OCI-LY1 (cell line): ENCODE results near the gene COP1.

Experiments
- H2AFZ ChIP-seq: fragments of 200-600 bp; sonication (generic), shearing (Covaris generic); 2 replicates; pipeline ENCODE4 v1.6.0; 2014; ENCODE audit warnings: antibody characterized with exemption, mild to moderate bottlenecking, low read length
- H3F3A ChIP-seq: fragments of 200-600 bp; sonication (generic), shearing (Covaris generic); 2 replicates; pipeline ENCODE4 v1.6.0; 2014; ENCODE audit warnings: mild to moderate bottlenecking, antibody characterized with exemption, low read length, moderate library complexity; ENCODE audit not compliant: insufficient read depth
- H3K27ac ChIP-seq: fragments of 200-600 bp; sonication (generic); 2 replicates; pipeline ENCODE4 v1.5.1; 2014; ENCODE audit warnings: low read length, mixed run types, mild to moderate bottlenecking, low read depth; ENCODE audit not compliant: poor library complexity, severe bottlenecking
- H3K27me3 ChIP-seq: fragments of 200-600 bp; sonication (generic); 2 replicates; pipeline ENCODE4 v1.6.0; 2014; ENCODE audit warnings: antibody characterized with exemption, mild to moderate bottlenecking, low read length, moderate library complexity; ENCODE audit not compliant: insufficient read depth
- H3K36me3 ChIP-seq: fragments of 200-600 bp; sonication (generic); 2 replicates; pipeline ENCODE4 v1.6.1; 2014; ENCODE audit warnings: mild to moderate bottlenecking, antibody characterized with exemption, low read length, moderate library complexity, mixed read lengths; ENCODE audit not compliant: insufficient read depth
- H3K4me1 ChIP-seq: fragments of 200-600 bp; sonication (generic); 2 replicates; pipeline ENCODE4 v1.5.1; 2014; ENCODE audit warnings: mild to moderate bottlenecking, low read length, moderate library complexity; ENCODE audit not compliant: insufficient read depth, severe bottlenecking
- H3K4me2 ChIP-seq: fragments of 200-600 bp; sonication (generic), shearing (Covaris generic); 2 replicates; pipeline ENCODE4 v1.6.1; 2014; ENCODE audit warnings: low read length
- H3K4me3 ChIP-seq: fragments of 200-600 bp; sonication (generic); 2 replicates; pipeline ENCODE4 v1.5.1; 2014; ENCODE audit warnings: low read length, low read depth, mild to moderate bottlenecking, mixed read lengths; ENCODE audit not compliant: poor library complexity, severe bottlenecking
- H3K79me2 ChIP-seq: fragments of 200-600 bp; shearing (Covaris generic); 2 replicates; pipeline ENCODE4 v1.6.1; 2016; ENCODE audit warnings: mixed run types, low read length, mixed read lengths; ENCODE audit not compliant: insufficient read depth
- H3K9ac ChIP-seq: fragments of 200-600 bp; sonication (generic), shearing (Covaris generic); 2 replicates; pipeline ENCODE4 v1.6.1; 2014; ENCODE audit warnings: mild to moderate bottlenecking, low read length, mixed read lengths
- H3K9me2 ChIP-seq: fragments of 200-600 bp; sonication (generic), shearing (Covaris generic); 2 replicates; pipeline ENCODE4 v1.6.1; 2014; ENCODE audit warnings: low read depth, mild to moderate bottlenecking, low read length, mixed read lengths
- H3K9me3 ChIP-seq: fragments of 200-600 bp; shearing (Covaris generic); 2 replicates; pipeline ENCODE4 v1.6.1; 2014; ENCODE audit warnings: low read length, mixed read lengths
- H4K20me1 ChIP-seq: fragments of 200-600 bp; sonication (generic), shearing (Covaris generic); 2 replicates; pipeline ENCODE4 v1.6.0; 2016; ENCODE audit warnings: mild to moderate bottlenecking, low read length; ENCODE audit not compliant: insufficient read depth
- CTCF ChIP-seq: fragments of 200-600 bp; sonication (generic), shearing (Covaris generic); IDR thresholded peaks from 2 replicates; pipeline ENCODE4 v1.5.1; 2017; ENCODE audit warnings: mild to moderate bottlenecking, antibody characterized with exemption, low read length, moderate library complexity, mixed read lengths
- EZH2 ChIP-seq: fragments of 200-600 bp; sonication (generic), shearing (Covaris generic); IDR thresholded peaks from 2 replicates; pipeline ENCODE4 v1.8.0; 2017; ENCODE audit warnings: borderline replicate concordance, mixed run types, mild to moderate bottlenecking, antibody characterized with exemption, low read length, moderate library complexity, mixed read lengths

The COP1 gene

GRCh38 chr1:176193663-176194062 lies 13.4 kb downstream of the COP1 start:
- Histone ChIP-seq H3K4me1 (no peaks in the 10 kb centered on the region), H4K20me1 (no peaks in the 10 kb centered on the region)
- TF ChIP-seq EZH2 (no peak), CTCF (no peak)

GRCh38 chr1:176193023-176193422 lies 14.1 kb downstream of the COP1 start:
- H3K27ac ChIP-seq, result no peak overlapping the region
- no peaks in the 10 kb centered on the region for H3F3A ChIP-seq
- no peak overlapping the region for H3K9ac ChIP-seq
- peaks cover 4% of the 10 kb centered on the region; the same call in 1 of the 2 replicates for H3K36me3 ChIP-seq
- no peaks in the 10 kb centered on the region for H4K20me1 ChIP-seq
- H3K4me2 ChIP-seq, result no peak overlapping the region
- TF ChIP-seq CTCF, result no peak
- no peak for TF ChIP-seq EZH2
- peaks cover 100% of the 10 kb centered on the region for H3K79me2 ChIP-seq
- peaks cover 2% of the 10 kb centered on the region; the same call in 1 of the 2 replicates for H3K9me3 ChIP-seq
- no peaks in the 10 kb centered on the region for H3K27me3 ChIP-seq
- no peaks in the 10 kb centered on the region for H3K9me2 ChIP-seq
- no peaks in the 10 kb centered on the region for H3K4me1 ChIP-seq
- no peak overlapping the region for H3K4me3 ChIP-seq
- no peak overlapping the region for H2AFZ ChIP-seq

More at GRCh38 chr1:176193663-176194062, 13.4 kb downstream of the COP1 start:
- no peaks in the 10 kb centered on the region for H3K27me3 ChIP-seq
- H3K27ac ChIP-seq, result no peak overlapping the region
- no peak overlapping the region for H3K9ac ChIP-seq
- H3K9me2 ChIP-seq, result no peaks in the 10 kb centered on the region
- no peak overlapping the region for H3K4me2 ChIP-seq
- no peak overlapping the region for H2AFZ ChIP-seq
- H3F3A ChIP-seq, result no peaks in the 10 kb centered on the region
- peaks cover 100% of the 10 kb centered on the region for H3K79me2 ChIP-seq
- no peak overlapping the region for H3K4me3 ChIP-seq
- peaks cover under 1% of the 10 kb centered on the region; the same call in 1 of the 2 replicates for H3K9me3 ChIP-seq
- peaks cover 4% of the 10 kb centered on the region; the same call in 1 of the 2 replicates for H3K36me3 ChIP-seq

- Histone ChIP-seq H4K20me1 (no peaks in the 10 kb centered on the region), H3K4me2 (no peak overlapping the region), H3K27ac (no peak overlapping the region)
Observed at GRCh38 chr1:176188604-176189003, 18.5 kb downstream of the COP1 start.

More at GRCh38 chr1:176188604-176189003, 18.5 kb downstream of the COP1 start:
- TF ChIP-seq CTCF (no peak), EZH2 (no peak)
- Histone ChIP-seq H3K79me2 (peaks cover 96% of the 10 kb centered on the region), H3K9ac (no peak overlapping the region), H3K9me2 (no peaks in the 10 kb centered on the region), H3K4me3 (no peak overlapping the region), H3K36me3 (0 out of 2 replicates have a peak, but pooled peaks cover 6% of the 10 kb centered on the region), H3K27me3 (no peaks in the 10 kb centered on the region), H2AFZ (no peak overlapping the region), H3K9me3 (peaks cover 2% of the 10 kb centered on the region; the same call in 1 of the 2 replicates), H3K4me1 (peaks cover 12% of the 10 kb centered on the region), H3F3A (no peaks in the 10 kb centered on the region)
